B cell (primary cell): ENCODE data around the gene POU5F1.

Source experiments
- EZH2 ChIP-seq: IDR thresholded peaks from 2 replicates; pipeline ENCODE4 v1.6.1; 2012; ENCODE audit warnings: borderline replicate concordance, low read depth, mild to moderate bottlenecking, moderate library complexity, low read length; ENCODE audit not compliant: insufficient read depth, poor library complexity, severe bottlenecking
- TF ChIP-seq, protein P1 (sequence below): fragments of 200-600 bp; IDR thresholded peaks from one replicate; pipeline ENCODE4 v1.8.0; 2022; ENCODE audit warnings: antibody characterized with exemption, mild to moderate bottlenecking

GRCh38 chr6:31118178-31118577 is 52.3 kb downstream of the POU5F1 start:
- TF ChIP-seq EZH2, result no peak
- TF ChIP-seq, protein P1, sequence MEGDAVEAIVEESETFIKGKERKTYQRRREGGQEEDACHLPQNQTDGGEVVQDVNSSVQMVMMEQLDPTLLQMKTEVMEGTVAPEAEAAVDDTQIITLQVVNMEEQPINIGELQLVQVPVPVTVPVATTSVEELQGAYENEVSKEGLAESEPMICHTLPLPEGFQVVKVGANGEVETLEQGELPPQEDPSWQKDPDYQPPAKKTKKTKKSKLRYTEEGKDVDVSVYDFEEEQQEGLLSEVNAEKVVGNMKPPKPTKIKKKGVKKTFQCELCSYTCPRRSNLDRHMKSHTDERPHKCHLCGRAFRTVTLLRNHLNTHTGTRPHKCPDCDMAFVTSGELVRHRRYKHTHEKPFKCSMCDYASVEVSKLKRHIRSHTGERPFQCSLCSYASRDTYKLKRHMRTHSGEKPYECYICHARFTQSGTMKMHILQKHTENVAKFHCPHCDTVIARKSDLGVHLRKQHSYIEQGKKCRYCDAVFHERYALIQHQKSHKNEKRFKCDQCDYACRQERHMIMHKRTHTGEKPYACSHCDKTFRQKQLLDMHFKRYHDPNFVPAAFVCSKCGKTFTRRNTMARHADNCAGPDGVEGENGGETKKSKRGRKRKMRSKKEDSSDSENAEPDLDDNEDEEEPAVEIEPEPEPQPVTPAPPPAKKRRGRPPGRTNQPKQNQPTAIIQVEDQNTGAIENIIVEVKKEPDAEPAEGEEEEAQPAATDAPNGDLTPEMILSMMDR, result no peak
